ENCODE measurements around the gene ADGRD1.
A peak's percentile ranks its signal among the peaks of the same experiment; 100 is the strongest.

The ADGRD1 gene

DNA sequence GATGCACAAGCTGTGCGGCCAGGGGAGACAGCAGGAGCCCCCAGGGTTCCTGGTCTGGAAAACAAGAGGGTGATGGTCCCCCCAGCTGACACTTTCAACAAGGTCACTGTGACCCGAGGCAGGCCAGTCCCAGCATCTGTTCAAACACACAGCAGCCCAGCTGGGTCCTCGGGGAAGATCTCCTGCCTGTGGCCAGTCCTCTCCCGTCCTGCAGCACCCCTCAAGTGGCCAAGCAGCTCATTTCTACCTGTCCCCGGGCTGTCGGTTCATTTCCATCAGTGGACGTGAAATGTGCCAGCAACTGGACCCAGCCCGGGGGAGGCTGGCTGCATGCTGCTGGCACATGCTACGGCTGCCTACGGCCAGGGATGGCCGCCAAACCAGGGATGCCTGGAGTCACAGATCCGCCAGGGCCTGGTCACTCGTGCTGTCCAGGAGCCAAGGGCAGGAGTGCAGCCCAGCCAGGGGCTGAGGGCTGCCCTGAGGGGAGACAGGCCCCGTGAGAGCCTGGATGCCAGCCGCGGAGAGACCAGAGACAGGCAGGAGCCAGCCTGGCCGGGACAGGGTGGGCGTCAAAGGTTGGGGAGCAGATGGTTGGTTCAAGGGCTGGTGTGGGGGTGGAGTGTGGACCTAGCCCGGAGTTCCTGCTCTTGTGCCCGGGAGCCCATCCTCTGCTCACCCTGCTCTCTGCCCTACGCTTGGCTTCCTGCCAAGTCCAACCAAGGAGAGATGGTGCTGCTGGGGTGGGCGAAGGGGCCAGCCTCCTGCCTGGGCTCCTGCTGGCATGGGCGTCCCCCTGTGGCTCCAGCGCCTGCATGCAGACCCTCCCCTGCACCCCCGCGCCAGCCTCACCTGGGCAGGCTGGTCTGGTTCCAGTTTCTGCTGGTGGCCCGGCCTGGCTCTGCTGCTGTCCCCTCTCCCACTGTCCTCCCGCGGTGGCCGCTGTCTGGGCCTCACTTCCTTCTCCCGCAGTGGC is 143.8 kb downstream of the ADGRD1 start:
- DNase-seq, result peak in 1 of 56 donors; percentile 22

GRCh38 chr12:131098178-131098981 is 144.7 kb downstream of the ADGRD1 start:
- DNase-seq, result no peak

GRCh38 chr12:131100031-131100674 is 146.4 kb downstream of the ADGRD1 start:
- DNase-seq, result no peak

DNA sequence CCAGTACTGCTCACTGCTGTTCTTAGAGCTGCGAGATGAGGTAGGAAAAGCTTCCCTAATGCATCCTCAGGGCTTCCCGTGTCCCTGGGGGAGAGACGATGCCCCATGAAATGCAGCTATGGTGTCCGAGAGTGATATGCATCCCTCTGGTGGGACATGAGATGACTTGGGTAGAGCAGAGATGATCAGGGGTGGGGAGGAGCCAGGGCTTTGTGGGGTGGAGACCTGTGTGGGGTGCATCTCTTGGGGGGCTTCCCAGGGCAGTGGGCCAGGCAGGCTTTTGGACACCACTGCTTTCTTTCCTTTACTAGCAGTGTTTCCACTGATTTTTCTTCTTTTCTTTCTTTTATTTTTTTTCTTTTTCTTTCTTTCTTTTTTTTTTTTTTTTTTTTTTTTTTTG is 147.3 kb downstream of the ADGRD1 start:
- no peak for DNase-seq

- DNase-seq, result no peak
Observed at GRCh38 chr12:131101703-131102492, 148.2 kb downstream of the ADGRD1 start.

DNA sequence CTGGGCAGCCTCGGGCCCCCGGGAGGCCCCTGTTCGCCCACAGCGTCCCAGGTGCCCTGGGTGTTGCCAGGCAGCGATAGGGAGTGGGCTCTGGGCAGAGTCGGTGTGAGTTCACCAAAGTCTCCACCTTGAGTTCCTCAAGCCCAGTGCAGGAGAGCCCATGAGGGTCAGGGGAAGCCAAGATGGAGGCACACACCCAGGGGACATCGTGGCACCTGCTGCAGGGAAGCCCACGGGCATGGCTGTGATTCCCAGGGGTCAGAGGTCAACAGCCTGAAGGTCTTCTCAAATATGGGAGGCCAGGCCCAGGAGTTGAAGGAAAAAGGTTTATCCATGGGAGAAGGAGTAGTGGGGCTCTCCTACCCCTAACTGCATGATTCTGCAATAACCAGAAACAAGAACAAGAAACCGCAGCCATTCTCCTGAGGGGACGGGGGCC is 148.8 kb downstream of the ADGRD1 start:
- no peak for DNase-seq

GRCh38 chr12:131102991-131103668 is 149.4 kb downstream of the ADGRD1 start:
- DNase-seq, result no peak

DNA sequence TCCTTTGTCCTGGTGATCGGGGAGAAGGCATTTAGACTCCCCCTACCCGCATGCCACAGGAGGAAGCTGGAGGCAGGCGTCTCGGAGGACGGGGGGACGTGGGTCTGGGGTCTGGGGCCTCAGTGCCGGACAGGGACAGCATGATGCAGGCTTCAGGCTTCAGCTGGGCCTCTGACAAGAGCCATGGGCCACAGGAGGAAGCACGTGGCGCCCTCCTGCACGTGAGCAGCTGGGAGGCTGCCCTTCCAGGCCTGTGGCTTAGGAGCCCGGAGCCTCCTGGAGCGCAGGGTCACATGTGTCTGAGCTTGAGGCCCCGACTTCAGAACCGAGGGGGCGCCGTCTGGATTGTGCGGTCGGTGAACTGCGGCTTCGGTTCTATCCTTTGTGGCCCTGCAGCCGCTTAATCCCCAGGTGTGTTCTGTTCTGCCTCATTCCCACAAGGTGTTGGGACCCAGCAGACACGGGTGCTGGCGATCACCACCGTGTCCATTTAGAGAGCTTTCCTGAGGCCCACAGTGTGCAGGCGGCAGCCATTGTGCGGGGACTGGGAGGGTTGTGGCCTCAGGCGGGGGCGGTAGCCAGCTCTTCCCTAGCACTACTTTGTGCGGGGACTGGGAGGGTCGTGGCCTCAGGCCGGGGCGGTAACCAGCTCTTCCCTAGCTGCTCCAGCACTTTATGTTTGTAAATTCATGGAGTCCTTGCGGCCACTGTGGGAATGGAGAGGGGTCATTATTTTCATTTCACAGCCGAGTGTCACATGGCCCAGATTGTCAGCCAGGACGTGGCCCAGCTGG is 150.2 kb downstream of the ADGRD1 start:
- no peak for DNase-seq

- peak in 52 of 56 donors; percentile 17 to 92 (median 68) for DNase-seq
Observed at GRCh38 chr12:131104463-131105350, 151.0 kb downstream of the ADGRD1 start.

- no peak for DNase-seq
Observed at GRCh38 chr12:131105351-131105735, 151.6 kb downstream of the ADGRD1 start.

- peak in 35 of 56 donors; percentile 15 to 86 (median 46) for DNase-seq
Observed at GRCh38 chr12:131105736-131106348, 152.1 kb downstream of the ADGRD1 start.

DNA sequence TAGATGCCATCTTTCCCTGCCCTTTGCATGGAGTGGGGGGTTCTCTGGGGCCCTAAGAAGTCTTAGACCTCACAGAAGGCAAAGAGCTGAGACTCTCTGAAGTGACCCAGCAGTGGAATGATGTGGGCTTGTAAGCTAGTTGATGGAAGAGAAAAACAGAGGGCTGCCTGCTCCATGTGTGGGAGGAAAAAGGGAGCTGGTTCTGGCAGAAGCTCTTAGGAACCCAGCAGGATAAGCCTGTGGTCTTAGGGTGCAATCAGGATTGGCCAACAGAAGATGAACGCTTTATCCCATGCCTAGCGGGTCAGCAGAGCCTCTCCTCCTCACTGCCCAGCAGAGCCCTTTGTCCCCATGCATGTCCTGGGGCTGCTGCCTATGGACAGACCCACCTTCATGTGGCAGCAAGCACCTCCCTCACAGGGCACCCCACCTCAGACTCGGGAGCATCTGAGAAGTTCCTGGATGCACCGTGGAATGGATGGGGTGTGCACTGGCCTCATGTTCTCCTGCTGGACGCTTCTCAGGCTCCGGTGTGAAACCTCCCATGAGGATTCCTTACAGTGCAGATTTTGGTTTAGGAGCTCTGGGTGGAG is 152.7 kb downstream of the ADGRD1 start:
- no peak for DNase-seq

GRCh38 chr12:131108177-131108955 is 154.7 kb downstream of the ADGRD1 start:
- DNase-seq, result no peak

- DNase-seq, result no peak
Observed at GRCh38 chr12:131111446-131111845, 157.7 kb downstream of the ADGRD1 start.

DNA sequence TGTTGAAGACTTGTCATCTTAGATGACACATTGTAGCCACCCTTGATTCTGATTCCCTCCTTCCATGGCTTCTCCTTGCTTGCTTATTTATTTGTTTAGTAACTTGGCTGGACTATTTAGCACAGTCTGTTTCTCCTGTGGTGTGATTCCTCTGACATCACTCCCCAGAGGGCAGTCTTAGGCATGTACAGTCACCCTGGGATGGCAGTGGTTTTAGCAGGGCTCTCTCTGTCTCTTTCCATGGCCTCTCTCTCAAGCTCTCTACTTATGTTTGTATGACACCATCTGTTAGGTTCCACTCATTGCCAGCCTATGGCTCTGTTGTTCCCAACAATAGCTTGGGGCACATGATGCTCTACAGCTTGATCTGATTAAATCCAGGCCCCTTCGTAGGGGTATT is 158.3 kb downstream of the ADGRD1 start:
- no peak for DNase-seq

DNA sequence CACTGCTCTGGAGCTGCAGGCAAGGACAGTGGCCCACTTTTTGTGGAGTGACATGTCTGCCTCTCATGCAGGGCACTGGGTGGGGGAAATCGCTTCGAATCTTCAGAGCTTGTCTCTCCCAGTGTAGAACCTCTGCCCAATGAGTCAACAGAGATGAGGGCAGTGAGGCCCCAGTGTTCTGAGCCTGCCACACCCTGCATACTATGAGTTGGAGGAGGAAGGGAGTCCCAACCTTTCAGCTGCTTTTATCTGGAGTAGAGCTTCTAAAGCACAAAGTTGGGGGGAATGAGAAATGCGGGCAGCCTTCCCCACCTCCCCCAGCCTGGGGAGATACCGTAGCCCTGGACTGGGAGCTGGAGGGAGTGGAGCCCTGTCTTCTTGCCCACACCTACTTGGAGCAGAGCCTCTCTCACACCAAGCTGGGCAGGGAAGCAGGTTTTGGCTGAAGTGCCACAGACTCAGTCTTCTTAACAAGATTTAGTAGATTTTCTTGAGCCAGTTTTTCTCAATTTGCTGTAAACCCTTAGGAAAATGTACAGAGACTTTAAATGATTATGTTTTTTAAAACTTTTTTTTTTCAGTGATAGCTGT is 159.1 kb downstream of the ADGRD1 start:
- no peak for DNase-seq

Data from nucleus accumbens (tissue), 56 donors.